ENCODE measurements around the gene TUT7.

- no peak for TF ChIP-seq POLR2AphosphoS5 (IDR thresholded peaks at IDR 0.05; ENCODE audit: low read depth, low read length)
- TF ChIP-seq, protein P1, sequence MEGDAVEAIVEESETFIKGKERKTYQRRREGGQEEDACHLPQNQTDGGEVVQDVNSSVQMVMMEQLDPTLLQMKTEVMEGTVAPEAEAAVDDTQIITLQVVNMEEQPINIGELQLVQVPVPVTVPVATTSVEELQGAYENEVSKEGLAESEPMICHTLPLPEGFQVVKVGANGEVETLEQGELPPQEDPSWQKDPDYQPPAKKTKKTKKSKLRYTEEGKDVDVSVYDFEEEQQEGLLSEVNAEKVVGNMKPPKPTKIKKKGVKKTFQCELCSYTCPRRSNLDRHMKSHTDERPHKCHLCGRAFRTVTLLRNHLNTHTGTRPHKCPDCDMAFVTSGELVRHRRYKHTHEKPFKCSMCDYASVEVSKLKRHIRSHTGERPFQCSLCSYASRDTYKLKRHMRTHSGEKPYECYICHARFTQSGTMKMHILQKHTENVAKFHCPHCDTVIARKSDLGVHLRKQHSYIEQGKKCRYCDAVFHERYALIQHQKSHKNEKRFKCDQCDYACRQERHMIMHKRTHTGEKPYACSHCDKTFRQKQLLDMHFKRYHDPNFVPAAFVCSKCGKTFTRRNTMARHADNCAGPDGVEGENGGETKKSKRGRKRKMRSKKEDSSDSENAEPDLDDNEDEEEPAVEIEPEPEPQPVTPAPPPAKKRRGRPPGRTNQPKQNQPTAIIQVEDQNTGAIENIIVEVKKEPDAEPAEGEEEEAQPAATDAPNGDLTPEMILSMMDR (IDR thresholded peaks at IDR 0.05), result no peak
- TF ChIP-seq, protein P2, sequence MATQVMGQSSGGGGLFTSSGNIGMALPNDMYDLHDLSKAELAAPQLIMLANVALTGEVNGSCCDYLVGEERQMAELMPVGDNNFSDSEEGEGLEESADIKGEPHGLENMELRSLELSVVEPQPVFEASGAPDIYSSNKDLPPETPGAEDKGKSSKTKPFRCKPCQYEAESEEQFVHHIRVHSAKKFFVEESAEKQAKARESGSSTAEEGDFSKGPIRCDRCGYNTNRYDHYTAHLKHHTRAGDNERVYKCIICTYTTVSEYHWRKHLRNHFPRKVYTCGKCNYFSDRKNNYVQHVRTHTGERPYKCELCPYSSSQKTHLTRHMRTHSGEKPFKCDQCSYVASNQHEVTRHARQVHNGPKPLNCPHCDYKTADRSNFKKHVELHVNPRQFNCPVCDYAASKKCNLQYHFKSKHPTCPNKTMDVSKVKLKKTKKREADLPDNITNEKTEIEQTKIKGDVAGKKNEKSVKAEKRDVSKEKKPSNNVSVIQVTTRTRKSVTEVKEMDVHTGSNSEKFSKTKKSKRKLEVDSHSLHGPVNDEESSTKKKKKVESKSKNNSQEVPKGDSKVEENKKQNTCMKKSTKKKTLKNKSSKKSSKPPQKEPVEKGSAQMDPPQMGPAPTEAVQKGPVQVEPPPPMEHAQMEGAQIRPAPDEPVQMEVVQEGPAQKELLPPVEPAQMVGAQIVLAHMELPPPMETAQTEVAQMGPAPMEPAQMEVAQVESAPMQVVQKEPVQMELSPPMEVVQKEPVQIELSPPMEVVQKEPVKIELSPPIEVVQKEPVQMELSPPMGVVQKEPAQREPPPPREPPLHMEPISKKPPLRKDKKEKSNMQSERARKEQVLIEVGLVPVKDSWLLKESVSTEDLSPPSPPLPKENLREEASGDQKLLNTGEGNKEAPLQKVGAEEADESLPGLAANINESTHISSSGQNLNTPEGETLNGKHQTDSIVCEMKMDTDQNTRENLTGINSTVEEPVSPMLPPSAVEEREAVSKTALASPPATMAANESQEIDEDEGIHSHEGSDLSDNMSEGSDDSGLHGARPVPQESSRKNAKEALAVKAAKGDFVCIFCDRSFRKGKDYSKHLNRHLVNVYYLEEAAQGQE (IDR thresholded peaks at IDR 0.05; ENCODE audit: insufficient read depth in 1 of 2, low read depth in 2 of 2, low read length in 1 of 2), result no peak
These were observed 24.6 kb downstream of the TUT7 start for GRCh38 chr9:86329649-86330048.
